RKO (cell line): ENCODE results near the gene PAX3.

Experiments
- DNase-seq: peaks from one replicate; pipeline ENCODE4 v3.0.0-alpha.2; 2016; ENCODE audit warnings: low spot score

The PAX3 gene

GRCh38 chr2:222296911-222297599 lies 1.7 kb downstream of the PAX3 start:
- DNase-seq, result no peak

GRCh38 chr2:222296311-222296741 lies 2.5 kb downstream of the PAX3 start:
- DNase-seq, result no peak

- DNase-seq, result no peak
These were observed 3.3 kb downstream of the PAX3 start for GRCh38 chr2:222295368-222296062.

GRCh38 chr2:222294996-222295367 lies 3.8 kb downstream of the PAX3 start:
- no peak for DNase-seq

- no peak for DNase-seq
These were observed 4.9 kb downstream of the PAX3 start for GRCh38 chr2:222293660-222294630.

GRCh38 chr2:222292149-222293134 lies 6.4 kb downstream of the PAX3 start:
- no peak for DNase-seq

- no peak for DNase-seq
These were observed 7.3 kb downstream of the PAX3 start for GRCh38 chr2:222291485-222291841.

- no peak for DNase-seq
These were observed 7.9 kb downstream of the PAX3 start for GRCh38 chr2:222290736-222291484.

GRCh38 chr2:222290401-222290735 lies 8.4 kb downstream of the PAX3 start:
- no peak for DNase-seq

- no peak for DNase-seq
These were observed 9.3 kb downstream of the PAX3 start for GRCh38 chr2:222289278-222290160.

- no peak for DNase-seq
These were observed 10.1 kb downstream of the PAX3 start for GRCh38 chr2:222288590-222289277.

- DNase-seq, result no peak
These were observed 10.8 kb downstream of the PAX3 start for GRCh38 chr2:222287862-222288479.

- no peak for DNase-seq
These were observed 14.3 kb downstream of the PAX3 start for GRCh38 chr2:222284466-222284865.

GRCh38 chr2:222283634-222284033 lies 15.2 kb downstream of the PAX3 start:
- DNase-seq, result no peak

GRCh38 chr2:222281506-222281905 lies 17.3 kb downstream of the PAX3 start:
- no peak for DNase-seq

- DNase-seq, result no peak
These were observed 18.0 kb downstream of the PAX3 start for GRCh38 chr2:222280795-222281194.

GRCh38 chr2:222272446-222273015 lies 26.3 kb downstream of the PAX3 start:
- no peak for DNase-seq

- DNase-seq, result no peak
These were observed 26.9 kb downstream of the PAX3 start for GRCh38 chr2:222271854-222272253.
